Loucy (cell line): ENCODE results near the gene DCAF12L2.

Experiments used
- H2AFZ ChIP-seq: fragments of 200-600 bp; sonication (generic); 2 replicates; pipeline ENCODE4 v1.6.0; 2016; ENCODE audit warnings: antibody characterized with exemption, mild to moderate bottlenecking, low read length, moderate library complexity
- H3F3A ChIP-seq: fragments of 200-600 bp; 2 replicates; pipeline ENCODE4 v1.6.0; 2016; ENCODE audit warnings: antibody characterized with exemption, low read depth, mild to moderate bottlenecking
- H3K27me3 ChIP-seq: fragments of 200-600 bp; sonication (generic); 2 replicates; pipeline ENCODE4 v1.6.1; 2014; ENCODE audit warnings: low read length, mild to moderate bottlenecking; ENCODE audit not compliant: insufficient read depth, poor library complexity, severe bottlenecking
- H3K36me3 ChIP-seq: fragments of 200-600 bp; sonication (generic); 2 replicates; pipeline ENCODE4 v1.6.1; 2016; ENCODE audit warnings: low read length; ENCODE audit not compliant: insufficient read depth
- H3K4me1 ChIP-seq: fragments of 200-600 bp; sonication (generic); 2 replicates; pipeline ENCODE4 v1.5.1; 2014; ENCODE audit warnings: low read length, mild to moderate bottlenecking; ENCODE audit not compliant: insufficient read depth, poor library complexity, severe bottlenecking
- H3K4me2 ChIP-seq: fragments of 200-600 bp; sonication (generic); 2 replicates; pipeline ENCODE4 v1.6.0; 2014; ENCODE audit warnings: antibody characterized with exemption, low read length, low read depth, mild to moderate bottlenecking; ENCODE audit not compliant: poor library complexity, severe bottlenecking
- H3K4me3 ChIP-seq: fragments of 200-600 bp; sonication (generic); 2 replicates; pipeline ENCODE4 v1.5.1; 2014; ENCODE audit warnings: low read length, mild to moderate bottlenecking, mixed read lengths; ENCODE audit not compliant: poor library complexity, severe bottlenecking
- H3K79me2 ChIP-seq: fragments of 200-600 bp; sonication (generic); 2 replicates; pipeline ENCODE4 v1.6.1; 2014; ENCODE audit warnings: low read length; ENCODE audit not compliant: insufficient read depth
- H3K9ac ChIP-seq: fragments of 200-600 bp; sonication (generic); 2 replicates; pipeline ENCODE4 v1.6.0; 2014; ENCODE audit warnings: mild to moderate bottlenecking, low read depth, low read length, moderate library complexity; ENCODE audit not compliant: poor library complexity, severe bottlenecking
- H3K9me2 ChIP-seq: fragments of 200-600 bp; sonication (generic); replicated peaks from 2 replicates; pipeline ENCODE4 v1.6.1; 2016; ENCODE audit warnings: low read depth, low read length, mixed read lengths
- H3K9me3 ChIP-seq: fragments of 200-600 bp; sonication (generic); 2 replicates; pipeline ENCODE4 v1.6.1; 2014; ENCODE audit warnings: mild to moderate bottlenecking, antibody characterized with exemption, low read length, low read depth; ENCODE audit not compliant: insufficient read depth
- H4K20me1 ChIP-seq: fragments of 200-600 bp; sonication (generic); 2 replicates; pipeline ENCODE4 v1.6.0; 2014; ENCODE audit warnings: antibody characterized with exemption, low read length, mild to moderate bottlenecking; ENCODE audit not compliant: insufficient read depth, poor library complexity, severe bottlenecking
- CTCF ChIP-seq: fragments of 200-600 bp; sonication (generic); conservative IDR thresholded peaks from 2 replicates; pipeline ENCODE4 v1.5.1; 2014; ENCODE audit warnings: mild to moderate bottlenecking, antibody characterized with exemption, low read length
- EZH2phosphoT487 ChIP-seq: fragments of 200-600 bp; IDR thresholded peaks from 2 replicates; pipeline ENCODE4 v1.6.1; 2018; ENCODE audit warnings: antibody characterized with exemption, mild to moderate bottlenecking, moderate library complexity, borderline replicate concordance

DCAF12L2 gene

DNA sequence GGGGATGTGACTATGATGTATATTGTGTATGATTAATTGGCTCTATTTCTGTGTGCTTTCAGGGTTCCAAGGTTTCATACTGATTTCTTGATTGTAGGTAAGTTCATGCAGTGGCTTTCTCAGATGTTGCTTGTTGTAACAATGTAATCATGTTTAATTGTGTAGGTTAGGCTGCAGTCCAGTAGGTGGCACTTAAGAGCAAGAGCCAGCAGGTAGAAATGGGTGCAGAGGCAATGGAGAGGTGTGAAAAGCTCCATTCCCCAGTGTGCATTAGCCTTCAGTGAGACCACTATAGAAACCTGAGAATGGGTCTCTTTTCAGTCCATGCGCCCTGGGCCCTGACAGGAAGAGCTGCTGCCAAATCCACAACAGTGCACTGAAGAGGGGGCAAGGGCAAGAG is 28.2 kb downstream of the DCAF12L2 start:
- Histone ChIP-seq H3K4me2 (no peak overlapping the region), H3F3A (no peaks in the 10 kb centered on the region), H2AFZ (no peak overlapping the region), H3K4me1 (no peaks in the 10 kb centered on the region), H3K9me2 (no peaks in the 10 kb centered on the region), H3K36me3 (no peaks in the 10 kb centered on the region), H3K9ac (no peak overlapping the region), H3K4me3 (no peak overlapping the region), H4K20me1 (no peaks in the 10 kb centered on the region), H3K79me2 (no peaks in the 10 kb centered on the region), H3K9me3 (no peaks in the 10 kb centered on the region), H3K27me3 (no peaks in the 10 kb centered on the region)
- TF ChIP-seq EZH2phosphoT487 (no peak), CTCF (peak; percentile 33; the same call in 1 of the 2 replicates)

- Histone ChIP-seq H3K9me3 (no peaks in the 10 kb centered on the region), H2AFZ (no peak overlapping the region), H3K4me2 (no peak overlapping the region), H3K9me2 (no peaks in the 10 kb centered on the region), H4K20me1 (no peaks in the 10 kb centered on the region), H3K36me3 (no peaks in the 10 kb centered on the region), H3K4me1 (no peaks in the 10 kb centered on the region), H3K79me2 (no peaks in the 10 kb centered on the region), H3K9ac (no peak overlapping the region), H3F3A (no peaks in the 10 kb centered on the region), H3K27me3 (no peaks in the 10 kb centered on the region), H3K4me3 (no peak overlapping the region)
- TF ChIP-seq CTCF (no peak), EZH2phosphoT487 (no peak)
Measured at GRCh38 chrX:126124721-126125120, 41.4 kb downstream of the DCAF12L2 start.
